ENCODE measurements around the gene RARG. TPM values are rescaled to one million over a fixed set of nuclear protein-coding genes. Genes with fewer than 3 reads are reported as not detected.
"Not testable (repeated sequence)": the region's sequence is repeated elsewhere in the genome, so short reads cannot be mapped to it uniquely, and the experiment has no call there.

The RARG gene
- total RNA-seq, 1 experiment from 2014 or later, result 77.2 TPM

GRCh38 chr12:53166837-53167236 is 65.2 kb downstream of the RARG start:
- H3K9me3 Mint-ChIP-seq, result no peaks in the 10 kb centered on the region
- TF ChIP-seq SP1 (CRISPR knock-in tag; conservative IDR thresholded peaks at IDR 0.05), result no peak
- no peak for TF ChIP-seq ATF6 (CRISPR knock-in tag; IDR thresholded peaks at IDR 0.05)
- no peak overlapping the region for H3K4me3 Mint-ChIP-seq
- peaks cover 85% of the 10 kb centered on the region for H3K27me3 Mint-ChIP-seq (ENCODE audit: low read depth)
- ATAC-seq (no peak), DNase-seq (ENCODE audit: low spot score) (no peak)
- H3K36me3 Mint-ChIP-seq, result no peaks in the 10 kb centered on the region
- H3K4me1 Mint-ChIP-seq, result 0 out of 2 replicates have a peak, but pooled peaks cover 5% of the 10 kb centered on the region
- no peak overlapping the region for H3K27ac Mint-ChIP-seq
- ChIA-PET CTCF (interaction anchor here (1.4 kb wide), 1 partner anchor 31 kb away, joined by 4 read pairs; no protein-coding TSS in a partner anchor), POLR2A (no interaction called here)

- H3K4me3 Mint-ChIP-seq; H3K36me3 Mint-ChIP-seq; H3K9me3 Mint-ChIP-seq; ATAC-seq; POLR2A ChIA-PET; H3K4me1 Mint-ChIP-seq; H3K27ac Mint-ChIP-seq; DNase-seq (ENCODE audit: low spot score): not testable (repeated sequence)
- peaks cover 90% of the 10 kb centered on the region for H3K27me3 Mint-ChIP-seq (ENCODE audit: low read depth)
- CTCF ChIA-PET, result interaction anchor here (0.7 kb wide), 1 partner anchor 242 kb away, joined by 3 read pairs; no protein-coding TSS in a partner anchor
Observed at GRCh38 chr12:53163008-53163407, 69.0 kb downstream of the RARG start.

DNA sequence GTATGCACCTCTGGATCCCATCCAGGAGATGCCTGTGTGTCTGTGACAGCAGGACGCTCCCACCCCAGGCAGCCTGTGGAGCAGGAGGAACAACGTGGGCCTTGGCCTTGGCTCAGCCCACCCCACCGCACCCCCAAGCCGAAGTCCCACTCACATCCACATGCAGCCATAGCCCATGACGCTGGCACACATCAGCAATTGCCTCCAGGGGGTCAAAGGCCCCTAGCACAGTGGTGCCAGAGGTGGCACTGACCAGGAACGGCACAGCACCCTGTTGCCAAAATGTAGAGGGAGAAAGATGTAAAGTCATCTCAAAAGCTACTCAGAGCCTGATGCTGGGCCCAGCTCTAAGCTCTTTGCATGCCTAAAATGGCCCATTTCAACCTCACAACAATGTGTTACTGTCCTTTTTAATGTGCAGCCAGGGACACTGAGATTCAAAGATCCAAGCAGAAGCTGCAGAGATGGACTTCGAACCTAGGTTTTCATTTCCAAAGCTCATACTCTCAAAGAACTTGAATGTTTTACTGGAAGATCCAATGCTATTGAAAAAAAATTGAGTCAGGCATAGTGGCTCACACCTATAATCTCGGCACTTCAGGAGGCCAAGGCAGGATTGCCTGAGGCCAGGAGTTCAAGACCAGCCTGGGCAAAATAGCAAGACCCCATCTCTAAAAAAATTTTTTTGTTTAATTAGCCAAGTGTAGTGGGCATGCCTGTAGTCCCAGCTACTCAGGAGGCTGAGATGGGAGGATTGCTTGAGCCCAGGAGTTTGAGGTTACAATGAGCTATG is 70.7 kb downstream of the RARG start:
- ATAC-seq (no peak), DNase-seq (ENCODE audit: low spot score) (no peak)
- TF ChIP-seq TEAD4 (CRISPR knock-in tag; IDR thresholded peaks at IDR 0.05), result no peak
- Mint-ChIP-seq H3K4me1 (peaks cover 5% of the 10 kb centered on the region), H3K27me3 (ENCODE audit: low read depth) (peaks cover 73% of the 10 kb centered on the region), H3K27ac (no peak overlapping the region), H3K4me3 (no peak overlapping the region), H3K9me3 (no peaks in the 10 kb centered on the region), H3K36me3 (no peaks in the 10 kb centered on the region)
- ChIA-PET POLR2A (no interaction called here), CTCF (interaction anchor here (0.5 to 5.7 kb wide), 17 partner anchors 11 to 496 kb away, joined by 3 to 106 read pairs (median 28); partner anchors contain the start of genes AAAS, CSAD, ESPL1 and IGFBP6)

DNA sequence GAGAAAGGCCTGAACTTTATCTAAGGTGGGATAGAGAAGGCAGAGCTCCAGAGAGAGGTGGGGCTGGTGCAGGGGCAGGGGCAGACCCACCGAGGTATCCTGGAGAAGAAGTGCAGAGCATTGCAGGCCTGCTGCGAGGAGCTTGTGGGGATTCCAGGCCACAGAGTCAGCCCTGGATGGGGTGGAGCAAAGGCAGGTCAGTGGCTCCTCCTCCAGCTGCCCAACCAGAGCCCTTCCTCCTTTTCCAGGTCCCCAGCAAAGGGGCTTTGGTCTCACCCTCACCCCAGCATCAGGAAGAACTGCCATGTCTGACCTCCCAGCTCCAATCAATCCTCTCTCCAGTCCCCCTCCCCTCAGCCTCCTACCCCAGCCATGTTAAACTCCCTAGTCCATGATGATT is 71.3 kb downstream of the RARG start:
- Mint-ChIP-seq H3K4me3 (no peak overlapping the region), H3K36me3 (no peaks in the 10 kb centered on the region), H3K27me3 (ENCODE audit: low read depth) (peaks cover 66% of the 10 kb centered on the region), H3K27ac (no peak overlapping the region), H3K9me3 (no peaks in the 10 kb centered on the region), H3K4me1 (peaks cover 5% of the 10 kb centered on the region)
- ChIA-PET POLR2A (interaction anchor here (0.9 kb wide), 1 partner anchor 14 kb away, joined by 3 read pairs; no protein-coding TSS in a partner anchor), CTCF (interaction anchor here (0.5 to 5.7 kb wide), 29 partner anchors 9 to 1004 kb away, joined by 3 to 106 read pairs (median 11); partner anchors contain the start of genes AAAS, CSAD, ESPL1 and IGFBP6)
- ATAC-seq (no peak), DNase-seq (ENCODE audit: low spot score) (no peak)
- no peak for TF ChIP-seq E2F4 (CRISPR knock-in tag; IDR thresholded peaks at IDR 0.05; ENCODE audit: borderline replicate concordance, low read depth)

Other genes with a start within 250 kb of the RARG start
- 730 to 860 TPM (median 838 TPM) in 3 replicates for gene EIF4B, start 225.8 kb downstream of the RARG start, total RNA-seq (2021)
- 3.4 to 7.7 TPM (median 4.1 TPM) in 3 replicates for gene TNS2, start 182.1 kb downstream of the RARG start, total RNA-seq (2021)
- gene SPRYD3, start 152.8 kb downstream of the RARG start, total RNA-seq (2021), result 6.5 to 11.9 TPM (median 6.8 TPM) in 3 replicates
- gene IGFBP6, start 134.5 kb downstream of the RARG start, total RNA-seq (2021), result 6.4 to 11.2 TPM (median 7.4 TPM) in 3 replicates
- gene SOAT2, start 128.7 kb downstream of the RARG start, total RNA-seq (2021), result not detected in 3 replicates
- 26.6 to 36.6 TPM (median 36.1 TPM) in 3 replicates for gene ZNF740, start 51.5 kb downstream of the RARG start, total RNA-seq (2021)
- 11.5 to 12.6 TPM (median 12.3 TPM) in 3 replicates for gene CSAD, start 51.3 kb downstream of the RARG start, total RNA-seq (2021)
- 0.90 to 1.4 TPM (median 1.1 TPM) in 3 replicates for gene ITGB7, start 25.0 kb downstream of the RARG start, total RNA-seq (2021)
- 41.5 to 61.4 TPM (median 48.5 TPM) in 3 replicates for gene ESPL1, start 36.1 kb upstream of the RARG start, total RNA-seq (2021)
- gene PFDN5, start 63.3 kb upstream of the RARG start, total RNA-seq (2021), result 263 to 286 TPM (median 270 TPM) in 3 replicates
- 84.7 to 93.1 TPM (median 92.8 TPM) in 3 replicates for gene MYG1, start 67.5 kb upstream of the RARG start, total RNA-seq (2021)
- gene AAAS, start 89.4 kb upstream of the RARG start, total RNA-seq (2021), result 95.8 to 104 TPM (median 98.9 TPM) in 3 replicates
- 0.09 TPM in 1 of 3 replicates, not detected in the others for gene SP7, start 104.1 kb upstream of the RARG start, total RNA-seq (2021)
- gene SP1, start 148.0 kb upstream of the RARG start, total RNA-seq (2021), result 77.3 to 87.2 TPM (median 79.4 TPM) in 3 replicates
- not detected in 3 replicates for gene AMHR2, start 191.6 kb upstream of the RARG start, total RNA-seq (2021)
- 150 to 187 TPM (median 155 TPM) in 3 replicates for gene PRR13, start 209.5 kb upstream of the RARG start, total RNA-seq (2021)
- 981 to 1,004 TPM (median 984 TPM) in 3 replicates for gene PCBP2, start 219.9 kb upstream of the RARG start, total RNA-seq (2021)